ENCODE data around the gene IGIP.

The IGIP gene

DNA sequence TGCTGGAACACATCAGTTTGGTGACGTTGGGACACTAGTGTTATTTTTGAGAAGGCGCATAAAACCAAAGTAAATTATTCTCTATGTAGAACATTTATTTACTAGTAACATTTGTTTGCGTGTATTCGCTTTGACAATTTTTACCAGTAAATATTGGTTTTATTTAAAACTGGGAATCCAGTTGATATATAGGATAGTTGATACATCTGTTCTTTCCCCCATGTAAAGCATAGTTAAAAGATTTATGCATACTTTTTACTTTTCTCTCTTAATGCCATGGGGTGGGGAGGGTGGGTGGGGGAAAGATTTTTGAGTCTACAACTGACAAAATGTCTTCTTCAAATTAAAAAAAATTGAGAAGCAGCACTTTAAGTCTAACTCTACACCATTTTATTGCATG, at the start of gene IGIP:
Gene IGIP, plus strand, starts transcription at position 301 of the 400 bp plus-strand sequence. CDS start 2,540 bp downstream, outside the sequence.
- DNase-seq = no peak

DNA sequence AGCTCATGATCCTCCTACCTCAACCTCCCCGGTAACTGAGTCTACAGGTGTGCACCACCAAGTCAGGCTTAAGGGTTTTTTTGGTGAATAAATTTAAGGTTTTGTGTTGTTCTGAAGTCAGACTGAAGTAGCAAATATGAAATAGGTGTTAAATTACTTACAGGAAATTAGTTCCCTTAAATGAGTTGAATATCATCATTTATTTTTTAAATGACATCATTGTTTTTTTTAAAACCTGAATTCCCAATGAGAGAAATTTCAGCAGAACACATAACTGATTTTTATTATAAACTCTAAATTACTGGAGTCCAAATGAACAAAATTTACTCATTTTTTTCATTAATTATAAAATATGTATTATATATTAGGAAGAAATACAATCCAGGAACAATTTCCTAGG, 49.6 kb upstream of the IGIP start:
- no peak for DNase-seq

DNA sequence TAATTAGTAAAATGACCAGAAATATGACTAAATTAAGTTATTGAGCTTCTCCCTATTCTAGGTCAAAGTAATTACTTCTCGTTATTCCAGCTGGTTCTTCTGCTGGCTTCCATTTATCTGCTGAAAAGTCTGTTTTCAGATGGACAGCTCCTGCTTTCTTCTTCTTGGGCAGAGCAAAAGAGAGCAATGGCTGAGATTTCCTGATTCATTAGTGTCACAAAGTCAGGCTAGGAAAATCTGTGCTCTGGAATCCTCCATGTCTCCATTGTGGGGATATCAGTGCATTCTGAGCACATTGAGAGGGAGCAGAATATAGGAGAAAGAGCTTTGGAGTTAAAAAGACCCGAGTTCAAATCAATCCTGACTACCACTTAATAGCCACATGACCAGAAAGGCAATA, 48.9 kb upstream of the IGIP start:
- no peak for DNase-seq

DNA sequence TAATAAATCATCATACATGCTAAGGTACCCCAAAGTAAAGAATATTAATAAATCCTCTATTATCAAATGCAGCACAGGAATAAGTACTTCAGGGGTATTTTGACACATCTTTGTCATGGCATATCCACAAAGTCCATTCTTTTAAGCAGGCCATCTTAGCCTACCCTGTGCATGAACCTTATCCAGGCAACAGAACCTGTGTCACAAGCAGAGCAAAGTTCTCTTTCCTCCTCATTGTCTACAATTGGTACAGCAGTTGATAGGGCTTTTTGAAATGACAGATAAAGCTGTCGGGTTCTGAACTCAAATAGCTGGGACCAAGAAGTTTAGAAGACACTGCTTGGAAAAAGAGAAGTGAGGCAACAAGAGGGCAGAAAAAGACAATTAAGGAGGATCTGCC, 42.6 kb upstream of the IGIP start:
- DNase-seq = no peak

DNA sequence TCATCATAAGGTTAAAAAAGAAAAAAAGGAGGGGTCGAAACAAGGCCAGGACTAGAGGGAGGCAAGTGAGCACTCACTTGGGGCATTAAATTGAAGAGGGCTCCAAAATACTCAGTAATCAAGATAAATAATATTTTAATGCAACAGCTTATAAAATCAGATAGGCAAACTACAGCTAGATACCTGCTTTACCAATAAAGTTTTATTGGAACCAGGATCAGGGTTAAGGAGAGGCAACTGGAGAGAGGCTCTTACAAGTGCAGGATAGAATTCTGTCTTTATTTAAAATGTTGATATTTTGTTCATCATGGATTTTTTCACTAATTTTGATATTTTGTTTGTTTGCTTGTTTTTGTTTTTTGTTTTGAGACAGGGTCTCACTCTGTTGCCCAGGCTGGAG, 42.1 kb upstream of the IGIP start:
- no peak for DNase-seq

DNA sequence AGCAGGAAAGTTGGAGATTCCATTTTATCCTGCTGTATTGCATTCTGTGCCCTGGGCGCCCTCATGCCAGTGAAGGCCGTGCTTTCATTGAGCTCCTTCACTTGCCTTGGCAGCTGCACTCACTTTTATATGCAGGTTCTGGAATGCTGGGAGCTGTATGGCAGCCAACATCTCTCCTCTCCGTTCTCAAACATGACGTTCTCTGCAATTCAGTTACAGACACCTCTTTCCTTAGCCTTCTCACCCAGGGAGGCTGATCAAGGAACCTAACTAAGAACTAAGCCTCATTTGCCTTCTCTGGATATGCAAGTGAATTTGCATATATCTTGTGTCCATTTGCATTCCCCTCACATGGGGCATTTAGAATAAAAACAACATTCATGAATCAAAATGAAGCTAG, 41.2 kb upstream of the IGIP start:
- DNase-seq = no peak

DNA sequence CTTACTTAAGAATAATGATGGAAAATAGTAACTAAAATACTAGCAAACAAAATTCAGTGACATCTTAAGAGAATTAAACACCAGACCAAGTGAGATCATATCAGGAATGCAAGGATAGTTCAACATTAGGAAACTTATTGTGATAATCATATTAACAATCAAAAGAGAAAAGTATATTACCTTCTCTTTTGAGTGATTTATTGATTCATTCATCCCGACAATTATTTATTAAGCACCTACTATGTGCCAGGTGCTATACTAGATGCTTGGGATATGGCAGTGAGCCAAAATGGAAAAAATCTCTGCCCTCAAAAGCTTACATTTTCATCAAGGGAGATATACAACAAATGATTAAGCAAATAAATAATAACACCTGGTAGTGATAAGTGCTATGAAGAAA, 35.5 kb upstream of the IGIP start:
- no peak for DNase-seq

DNA sequence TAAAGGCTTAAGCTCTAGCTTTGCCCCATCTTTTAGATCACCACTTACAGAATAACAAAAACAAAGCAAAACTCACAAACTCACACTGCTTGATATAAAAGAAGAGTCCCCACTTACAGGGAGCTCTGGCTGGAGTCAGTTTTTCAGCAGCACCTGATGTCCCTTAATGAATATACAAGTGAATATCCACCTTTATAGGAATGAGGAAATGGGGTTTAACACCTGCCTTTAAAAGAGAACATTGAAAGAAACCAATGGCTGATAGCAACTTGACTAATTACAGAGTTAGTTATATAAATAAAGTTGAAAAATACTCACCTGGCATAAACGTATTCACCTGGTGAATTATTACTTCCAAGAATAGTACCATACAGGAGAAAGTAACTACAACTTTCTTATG, 32.6 kb upstream of the IGIP start:
- DNase-seq = no peak

DNA sequence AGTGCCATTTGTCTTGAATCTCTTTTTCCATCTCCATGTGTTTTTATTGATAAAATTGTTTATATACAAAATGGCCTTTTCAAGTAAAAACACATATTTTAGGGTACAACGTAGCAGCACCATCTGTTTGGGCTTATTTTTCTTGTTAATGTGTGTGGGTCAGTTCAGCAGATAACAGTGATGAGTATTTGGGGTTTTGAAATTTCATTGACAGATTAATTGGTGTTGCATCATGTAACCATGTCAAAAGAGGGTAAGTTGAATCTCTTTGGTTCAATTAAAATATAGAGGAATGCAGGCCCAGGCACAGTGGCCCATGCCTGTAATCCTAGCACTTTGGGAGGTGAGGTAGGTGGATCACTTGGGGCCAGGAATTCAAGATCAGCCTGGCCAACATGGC, 31.9 kb upstream of the IGIP start:
- DNase-seq = no peak

DNA sequence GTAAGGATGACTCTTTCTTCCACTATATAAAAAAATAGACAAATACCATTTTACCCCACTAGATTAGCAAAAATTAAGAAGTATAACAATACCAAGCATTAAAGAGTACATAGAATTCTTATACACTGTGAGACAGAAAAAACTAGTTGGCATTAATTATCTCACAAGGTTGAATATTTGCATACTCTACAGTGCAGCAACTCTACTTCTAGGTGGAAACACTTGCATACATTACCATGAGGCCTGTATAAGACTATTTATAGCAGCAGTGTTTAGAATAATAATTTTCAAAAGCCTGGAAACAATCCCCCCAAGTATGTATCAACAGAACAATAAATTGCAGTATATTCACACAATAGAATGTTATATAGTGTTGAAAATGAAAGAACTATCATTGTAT, 30.8 kb upstream of the IGIP start:
- no peak for DNase-seq

DNA sequence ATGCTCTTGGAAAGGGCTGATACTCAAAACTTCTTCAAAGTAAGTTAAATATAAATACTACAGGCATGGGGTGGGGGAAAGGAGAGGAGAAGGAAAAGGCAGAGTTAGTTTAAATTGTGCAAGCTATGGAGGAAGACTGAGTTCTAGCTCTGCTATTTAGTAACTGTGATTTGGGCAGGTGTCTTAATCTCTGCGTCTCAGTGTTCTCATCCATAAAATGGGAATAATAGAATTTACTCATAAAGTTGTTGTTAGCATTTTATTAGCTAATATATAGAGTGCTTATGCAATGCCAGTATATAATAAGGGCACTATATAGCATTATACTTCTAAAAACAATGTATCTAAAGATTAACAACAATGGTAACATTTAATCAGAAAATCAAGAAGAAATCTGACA, 24.6 kb upstream of the IGIP start:
- no peak for DNase-seq

DNA sequence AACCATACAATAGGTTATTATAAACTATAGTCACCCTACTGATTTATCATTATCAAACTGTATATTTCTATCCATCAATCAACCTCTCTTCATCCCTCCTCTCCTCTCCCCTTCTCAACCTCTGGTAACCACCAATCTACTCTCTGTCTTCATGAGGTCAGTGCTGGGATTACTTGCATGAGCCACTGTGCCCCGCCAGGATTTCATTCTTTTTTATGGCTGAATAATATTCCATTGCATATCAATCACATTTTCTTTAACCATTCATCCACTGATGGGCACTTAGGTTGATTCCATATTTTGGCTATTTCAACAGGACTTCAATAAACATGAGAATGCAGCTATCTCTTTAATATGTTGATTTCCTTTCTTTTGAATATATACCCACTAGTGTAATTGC, 22.6 kb upstream of the IGIP start:
- DNase-seq = no peak

DNA sequence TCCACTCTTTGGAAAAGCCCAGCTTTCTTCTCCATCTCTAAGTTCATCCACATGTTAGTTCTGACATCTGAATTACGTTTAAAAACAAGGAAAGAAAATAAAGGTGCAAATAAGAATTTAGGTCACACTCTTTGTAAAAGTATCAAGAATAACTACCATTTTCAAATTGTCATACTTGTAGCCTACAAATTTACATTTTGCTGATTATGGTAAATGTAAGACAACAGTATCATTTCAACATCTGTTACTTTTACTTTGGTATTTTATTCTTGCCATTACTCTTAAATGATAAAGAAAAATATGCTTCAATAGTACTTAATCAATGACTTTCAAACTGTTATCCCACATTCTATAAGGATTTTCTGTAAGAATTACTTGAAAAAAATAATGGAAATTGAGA, 21.6 kb upstream of the IGIP start:
- no peak for DNase-seq

DNA sequence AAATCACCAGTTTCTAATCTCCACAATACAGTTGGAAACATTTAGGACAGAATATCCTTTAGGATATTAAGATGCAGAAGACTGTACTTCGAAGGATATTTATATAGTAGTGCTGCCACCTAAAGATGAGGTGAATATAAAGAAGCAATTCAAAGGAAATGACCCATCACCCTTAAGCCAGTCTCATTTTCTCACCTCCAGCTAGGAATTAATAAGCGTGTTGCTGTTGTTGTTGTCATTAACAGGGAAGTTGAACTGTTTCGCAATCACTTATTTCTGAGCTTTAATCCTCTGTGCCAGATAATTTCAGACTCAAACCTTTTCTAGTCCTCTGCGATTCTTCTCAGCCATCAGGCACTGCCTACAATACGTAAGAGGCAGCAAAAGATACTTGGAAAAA, 19.6 kb upstream of the IGIP start:
- no peak for DNase-seq

DNA sequence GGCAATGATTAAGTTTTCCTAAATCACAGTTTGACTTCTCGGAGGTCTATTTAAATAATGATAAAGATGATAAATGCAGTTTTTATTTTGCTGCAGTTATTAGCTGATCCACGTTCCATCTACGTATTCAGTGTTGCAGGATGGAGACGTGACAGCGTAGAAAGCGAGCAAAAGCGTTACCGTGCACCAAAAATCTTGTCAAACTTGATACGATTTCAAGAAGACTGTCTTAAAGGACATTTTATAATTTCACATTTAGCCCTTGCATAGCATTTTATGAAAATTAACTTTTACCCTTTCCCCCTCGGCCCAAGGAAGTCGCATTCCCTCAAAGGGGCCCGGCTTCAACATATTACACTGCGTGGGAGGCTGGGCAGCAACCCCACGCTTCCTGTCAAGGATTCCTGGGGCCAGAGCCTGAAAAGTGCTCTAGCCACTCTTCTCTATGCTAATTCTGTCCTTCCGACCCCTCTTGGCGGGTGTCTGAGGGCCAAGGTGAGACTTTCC, 18.9 kb upstream of the IGIP start:
- DNase-seq = no peak

DNA sequence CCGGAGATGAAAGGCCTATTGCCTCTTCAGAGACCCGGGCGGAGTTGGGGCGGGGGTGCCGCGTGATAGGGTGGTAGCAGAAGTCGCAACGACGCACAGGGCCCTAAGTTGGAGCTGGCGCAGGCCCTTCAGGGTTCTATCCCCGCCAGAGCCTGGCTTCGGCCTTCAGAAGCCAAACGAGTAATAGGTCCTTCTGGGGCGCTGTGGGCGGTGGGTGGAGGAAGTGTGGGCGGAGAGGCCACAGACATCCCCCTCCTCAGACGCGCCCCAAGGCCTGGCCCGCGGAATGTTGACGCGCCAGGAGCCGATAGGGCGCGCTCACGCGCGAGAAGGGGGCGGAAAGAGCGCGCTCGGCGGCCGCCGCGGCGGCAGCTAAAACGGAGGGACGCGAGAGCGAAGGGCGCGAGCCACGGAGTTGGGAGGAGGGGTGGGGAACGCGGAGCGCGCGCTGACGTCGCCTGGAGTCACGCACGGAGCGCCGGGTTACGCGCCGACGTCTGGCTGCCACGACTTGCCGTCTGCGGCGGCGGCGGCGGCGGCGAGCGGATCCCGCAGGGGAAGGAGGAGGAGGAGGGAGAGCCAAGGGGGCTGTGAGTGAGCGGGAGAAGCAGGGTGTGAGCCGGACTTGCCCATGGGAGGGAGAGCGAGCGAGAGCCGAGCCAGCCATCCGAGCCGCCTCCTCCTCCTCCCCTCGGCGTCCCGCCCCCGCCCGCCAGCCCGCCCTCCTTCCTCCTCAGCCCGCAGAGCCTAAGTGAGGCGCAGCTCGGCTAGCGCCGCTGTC, 18.2 kb upstream of the IGIP start:
- DNase-seq = peak; percentile 78 to 93

DNA sequence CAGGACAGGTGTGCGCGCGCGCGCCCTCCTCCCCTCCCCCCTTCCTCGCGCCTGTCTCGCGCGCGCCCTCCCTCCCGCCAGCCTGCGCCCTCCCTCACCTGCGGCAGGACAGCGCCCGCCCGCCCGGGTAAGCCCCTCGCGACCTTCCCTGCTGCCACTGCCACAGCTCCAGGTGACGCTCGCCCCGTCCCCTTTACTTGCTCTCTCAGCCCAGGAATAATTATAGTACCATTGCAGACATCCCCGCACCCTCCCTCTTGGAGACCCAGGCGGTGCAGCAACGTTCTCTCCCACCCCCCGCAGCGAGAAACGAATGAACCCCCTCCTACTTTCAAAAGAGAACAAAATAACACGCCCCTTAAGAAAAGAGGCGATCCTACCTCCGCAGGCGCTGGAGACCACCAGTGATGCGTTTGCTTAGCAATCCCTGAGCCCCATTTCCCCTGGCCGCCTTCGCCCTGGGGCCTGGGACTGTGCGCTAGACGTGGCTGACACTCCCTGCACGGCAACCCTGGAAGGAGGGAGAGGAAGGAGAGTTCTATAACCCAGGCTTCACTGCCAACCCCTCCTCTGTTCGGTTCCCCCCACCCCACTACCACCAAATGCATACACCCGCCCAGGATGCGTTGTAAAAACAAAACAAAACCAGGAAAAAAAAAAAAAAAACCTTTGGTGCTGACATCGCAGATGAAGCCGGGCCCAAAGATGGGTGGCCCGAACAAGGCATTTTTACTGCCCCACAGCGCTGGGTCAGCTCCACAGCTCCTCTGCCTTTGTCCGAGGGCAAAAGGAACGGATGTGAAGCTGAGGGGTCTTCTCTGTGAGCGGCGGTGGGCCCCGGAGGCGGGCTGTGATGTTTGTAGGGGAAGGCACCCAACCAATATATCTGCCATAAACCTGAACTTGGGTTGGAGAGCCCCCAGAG, 17.4 kb upstream of the IGIP start:
- DNase-seq = peak in 1 of 2 experiments; percentile 34

DNA sequence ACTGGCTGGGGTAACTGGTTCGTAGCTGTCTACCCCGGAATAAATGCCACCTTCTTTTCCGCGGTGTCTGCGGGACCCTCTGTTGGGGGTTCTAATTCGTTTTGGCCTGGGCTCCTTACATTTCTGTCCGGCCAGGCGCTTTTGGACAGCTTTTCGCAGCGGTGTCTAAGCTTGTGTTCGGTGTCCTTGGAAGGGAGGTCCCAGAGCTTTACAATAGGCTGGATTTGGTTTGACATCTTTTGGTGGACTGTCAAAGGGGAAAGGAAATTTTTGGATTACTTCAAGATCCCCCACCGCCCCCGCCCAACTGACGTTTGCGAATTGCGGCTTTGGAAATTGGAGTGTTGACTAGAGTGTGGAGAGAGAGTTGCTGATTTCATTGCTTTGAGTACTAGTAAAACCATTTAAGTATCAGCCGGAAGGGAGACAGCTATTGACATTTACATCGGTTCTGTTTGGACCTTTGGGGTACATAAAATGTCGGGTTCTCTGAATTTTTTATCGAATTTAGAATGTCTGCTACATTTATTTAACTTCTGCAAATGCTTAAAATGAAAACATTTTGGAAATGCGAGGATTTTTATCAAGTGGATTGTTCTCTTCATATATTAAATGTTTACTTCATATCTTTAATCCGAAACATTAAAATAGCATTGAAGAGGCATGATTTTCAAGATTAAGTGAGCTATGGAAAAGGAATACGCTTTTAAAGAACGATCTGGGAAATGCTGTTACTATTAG, 16.5 kb upstream of the IGIP start:
- DNase-seq = no peak

DNA sequence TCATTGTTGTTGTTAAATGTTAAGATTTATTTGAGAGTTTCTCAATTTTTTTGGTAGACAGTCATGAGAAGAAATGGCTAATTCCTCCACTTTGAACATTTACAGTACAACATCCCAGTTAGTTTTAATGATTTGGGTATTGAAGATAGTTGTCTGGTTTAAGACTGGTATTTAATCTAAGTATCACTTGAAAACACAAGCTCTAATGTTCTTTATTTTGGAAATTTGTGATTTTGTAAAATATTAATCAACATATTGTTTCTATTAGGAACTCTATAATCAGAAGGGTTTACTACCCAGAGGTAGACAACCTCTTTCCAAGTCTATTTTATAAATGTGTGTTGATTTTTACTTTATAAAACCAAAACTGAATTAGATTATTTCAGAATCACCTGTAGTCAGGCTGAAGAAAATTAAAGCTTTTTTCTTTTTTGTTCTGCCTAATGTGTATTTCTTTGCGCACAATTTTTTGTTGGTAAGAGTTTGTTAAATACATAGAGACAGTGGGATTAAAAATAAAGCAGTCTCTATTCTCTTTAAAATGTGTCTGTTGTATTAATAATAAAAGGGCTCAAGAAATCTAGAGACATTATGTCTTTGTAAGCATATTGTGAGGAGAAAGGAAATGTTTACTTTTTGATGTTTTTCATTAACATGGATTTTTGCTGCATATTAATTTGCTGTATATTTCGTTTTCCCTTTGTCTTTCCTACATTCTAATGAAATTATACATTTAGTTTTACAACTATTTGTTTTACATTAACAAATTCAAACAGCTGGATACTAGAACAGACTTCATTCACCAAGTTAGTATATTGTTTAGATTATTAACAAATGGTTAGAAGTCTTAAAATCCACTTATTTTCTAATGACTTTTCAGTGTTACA, 15.7 kb upstream of the IGIP start:
- DNase-seq = no peak

DNA sequence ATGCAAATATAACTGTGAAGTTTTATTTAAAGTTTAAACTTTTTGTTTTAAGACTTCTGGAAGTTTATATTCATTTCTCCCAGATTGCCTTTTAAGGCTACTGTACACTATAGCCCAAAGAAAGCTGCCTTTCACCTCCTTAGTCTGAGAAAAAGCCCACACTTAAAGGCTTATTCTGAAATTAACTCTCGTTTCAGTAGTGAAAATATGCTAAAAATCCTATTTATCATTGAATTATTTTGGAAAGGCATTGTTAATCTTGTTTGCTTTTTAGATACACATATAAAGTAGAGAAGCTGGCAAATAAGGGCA, 15.1 kb upstream of the IGIP start:
- DNase-seq = no peak

DNA sequence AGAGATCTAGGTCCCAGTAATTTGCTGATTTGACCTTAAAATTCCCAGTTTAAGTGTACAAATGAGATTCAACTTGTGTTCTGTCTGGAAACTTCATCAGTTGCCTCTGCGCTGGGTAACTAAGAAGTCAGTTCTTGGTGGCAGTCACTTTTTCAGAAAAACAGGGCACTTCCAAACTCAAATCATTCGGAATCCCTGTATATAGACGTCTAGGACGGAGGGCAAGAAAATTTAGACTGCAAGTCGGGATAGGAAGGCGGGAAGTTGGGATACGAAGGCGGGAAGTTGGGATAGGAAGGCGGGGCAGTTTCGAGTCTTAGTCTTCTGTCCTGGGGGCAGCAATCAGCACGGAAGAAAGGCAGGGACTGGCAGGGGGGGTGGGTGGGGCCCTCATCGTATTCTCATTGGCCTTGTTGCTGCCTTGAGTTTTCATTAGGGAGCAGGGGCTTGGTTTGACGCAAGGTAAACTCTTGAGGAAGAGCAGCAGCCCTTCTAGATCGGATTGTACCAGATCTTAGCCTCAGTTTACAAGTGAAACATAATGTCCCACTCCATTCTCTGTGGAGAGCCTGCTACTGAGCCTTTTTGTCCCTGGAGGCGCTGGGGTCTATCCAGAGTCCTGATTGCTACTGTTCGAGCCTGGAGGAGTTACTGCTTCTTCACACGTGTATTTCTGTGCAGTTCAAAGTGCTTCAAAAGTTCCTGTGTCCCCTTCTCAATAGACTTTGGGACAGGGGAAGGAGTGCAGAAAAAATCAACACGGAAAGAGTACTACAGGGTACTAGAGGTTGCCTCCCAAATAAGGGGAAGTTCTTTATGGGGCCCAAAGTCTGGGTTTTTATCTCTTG, 14.5 kb upstream of the IGIP start:
- no peak for DNase-seq

All from NCI-H187 (cell line).